Stimulated activated naive CD4-positive, alpha-beta T cell (primary cell): Measurements from ENCODE around the gene SIPA1L3.
A peak's percentile ranks its signal among the peaks of the same experiment; 100 is the strongest.

Experiments
- DNase-seq, 6 experiments: peaks; one replicate each; lab custom pipeline; 2025; lab: John Stamatoyannopoulos, UW

The SIPA1L3 gene

GRCh38 chr19:38114651-38115050 lies 207.6 kb downstream of the SIPA1L3 start:
- no peak for DNase-seq

- no peak for DNase-seq
Measured at GRCh38 chr19:38115271-38115802, 208.3 kb downstream of the SIPA1L3 start.

- no peak for DNase-seq
Measured at GRCh38 chr19:38118176-38118575, 211.2 kb downstream of the SIPA1L3 start.

- DNase-seq, result no peak
Measured at GRCh38 chr19:38120471-38121025, 213.5 kb downstream of the SIPA1L3 start.

GRCh38 chr19:38122402-38123093 lies 215.5 kb downstream of the SIPA1L3 start:
- no peak for DNase-seq

- no peak for DNase-seq
Measured at GRCh38 chr19:38125238-38125637, 218.2 kb downstream of the SIPA1L3 start.

- no peak for DNase-seq
Measured at GRCh38 chr19:38130399-38130798, 223.4 kb downstream of the SIPA1L3 start.

- DNase-seq, result no peak
Measured at GRCh38 chr19:38132781-38133180, 225.8 kb downstream of the SIPA1L3 start.

GRCh38 chr19:38133319-38133718 lies 226.3 kb downstream of the SIPA1L3 start:
- DNase-seq, result no peak

GRCh38 chr19:38134540-38135149 lies 227.6 kb downstream of the SIPA1L3 start:
- DNase-seq, result peak in 1 of 6 experiments; percentile 5

- DNase-seq, result no peak
Measured at GRCh38 chr19:38135150-38135998, 228.4 kb downstream of the SIPA1L3 start.

- DNase-seq, result no peak
Measured at GRCh38 chr19:38139122-38139521, 232.1 kb downstream of the SIPA1L3 start.

- DNase-seq, result no peak
Measured at GRCh38 chr19:38141108-38141507, 234.1 kb downstream of the SIPA1L3 start.

GRCh38 chr19:38142176-38143035 lies 235.4 kb downstream of the SIPA1L3 start:
- peak in 3 of 6 experiments; percentile 2 to 9 (median 5) for DNase-seq

GRCh38 chr19:38143847-38144246 lies 236.8 kb downstream of the SIPA1L3 start:
- DNase-seq, result no peak

- DNase-seq, result no peak
Measured at GRCh38 chr19:38144667-38145066, 237.7 kb downstream of the SIPA1L3 start.

GRCh38 chr19:38145623-38146022 lies 238.6 kb downstream of the SIPA1L3 start:
- no peak for DNase-seq

GRCh38 chr19:38148337-38148736 lies 241.3 kb downstream of the SIPA1L3 start:
- no peak for DNase-seq

- no peak for DNase-seq
Measured at GRCh38 chr19:38149661-38150061, 242.7 kb downstream of the SIPA1L3 start.

- DNase-seq, result no peak
Measured at GRCh38 chr19:38151242-38151641, 244.2 kb downstream of the SIPA1L3 start.
